CD4-positive, alpha-beta T cell treated with Interleukin-10 for 1 hour (primary cell): ENCODE measurements around the gene TEPSIN.

Experiments used
- DNase-seq: peaks from one replicate; pipeline ENCODE4 v3.0.0-alpha.2; 2020

Gene TEPSIN

GRCh38 chr17:81249223-81250040 lies 10.6 kb upstream of the TEPSIN start:
- DNase-seq = no peak

- DNase-seq = no peak
Measured at GRCh38 chr17:81248649-81249048, 9.8 kb upstream of the TEPSIN start.

DNA sequence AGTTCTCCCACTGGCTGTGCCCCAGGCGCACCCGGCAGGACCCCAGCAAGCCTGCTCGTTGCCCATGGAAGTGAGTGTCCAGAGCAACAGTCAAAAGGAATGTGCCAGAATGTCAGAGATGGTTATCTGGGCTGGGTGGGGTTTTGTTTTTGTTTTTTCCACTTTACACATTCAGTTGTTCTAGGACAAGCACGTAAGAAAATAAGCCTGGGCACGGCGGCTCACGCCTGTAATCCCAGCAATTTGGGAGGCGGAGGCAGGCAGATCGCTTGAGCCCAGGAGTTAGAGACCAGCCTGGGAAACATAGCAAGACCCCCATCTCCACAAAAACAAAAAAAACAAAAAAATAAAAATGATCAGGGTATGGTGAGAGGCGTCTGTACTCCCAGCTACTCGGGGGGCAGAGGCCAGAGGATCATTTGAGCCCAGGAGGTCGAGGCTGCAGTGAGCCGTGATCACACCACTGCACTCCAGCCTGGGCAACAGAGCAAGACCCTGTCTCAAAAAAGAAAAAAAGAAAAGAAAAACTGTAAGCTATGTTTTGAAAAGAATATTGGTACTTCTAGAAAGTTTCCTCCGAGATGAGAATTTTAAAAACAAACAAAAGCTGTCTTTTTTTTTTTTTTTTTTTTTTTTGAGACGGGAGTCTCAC lies 8.6 kb upstream of the TEPSIN start:
- DNase-seq = no peak

DNA sequence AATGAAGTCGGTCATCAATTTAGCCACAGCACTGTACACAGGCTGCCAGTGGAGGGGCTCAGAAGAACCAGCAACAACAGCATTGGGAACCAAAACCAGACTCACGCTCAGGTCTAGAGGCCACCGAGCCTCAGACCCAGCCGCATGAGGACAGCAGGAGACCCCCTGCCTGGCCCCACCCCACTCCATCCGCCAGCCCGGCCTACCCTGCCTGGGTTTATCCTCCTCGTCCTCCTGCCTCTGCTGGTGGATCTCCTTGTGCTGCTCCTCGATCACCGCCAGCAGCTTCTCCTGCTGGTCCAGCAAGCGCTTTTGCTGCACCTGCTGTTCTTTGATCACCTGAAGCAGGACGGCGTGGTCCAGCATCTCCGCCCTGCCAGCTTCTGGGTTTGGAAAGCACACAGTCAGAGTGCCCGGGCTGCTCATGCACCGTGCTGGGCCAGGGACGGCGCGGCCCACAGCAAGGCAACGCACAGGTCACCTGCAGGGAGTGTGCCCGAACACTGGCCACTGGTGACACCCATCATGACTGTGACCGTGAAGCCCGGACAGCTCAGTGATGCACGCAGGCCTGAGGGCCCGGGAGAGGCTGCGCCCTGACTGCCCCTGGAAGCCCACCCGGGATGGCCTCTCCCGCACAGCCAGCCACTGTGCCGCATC lies 8.0 kb upstream of the TEPSIN start:
- DNase-seq = no peak

DNA sequence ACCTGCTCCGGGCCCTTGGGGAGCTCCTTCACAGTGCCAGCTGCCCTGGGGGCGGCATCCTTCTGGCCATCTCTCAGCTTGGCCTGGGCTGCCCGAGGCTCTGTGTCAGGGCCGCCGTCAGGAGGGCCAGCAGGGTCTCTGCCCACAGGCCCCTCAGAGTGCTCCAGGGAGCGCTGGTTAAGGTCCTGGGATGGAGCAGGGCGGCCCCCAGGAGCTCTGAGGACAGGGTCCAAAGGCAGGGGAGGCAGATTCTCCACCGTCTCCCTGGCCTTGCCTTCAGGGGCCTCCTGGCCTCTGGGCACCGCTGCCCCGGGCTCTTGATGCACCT lies 7.5 kb upstream of the TEPSIN start:
- DNase-seq = no peak

GRCh38 chr17:81245665-81246342 lies 6.9 kb upstream of the TEPSIN start:
- no peak for DNase-seq

DNA sequence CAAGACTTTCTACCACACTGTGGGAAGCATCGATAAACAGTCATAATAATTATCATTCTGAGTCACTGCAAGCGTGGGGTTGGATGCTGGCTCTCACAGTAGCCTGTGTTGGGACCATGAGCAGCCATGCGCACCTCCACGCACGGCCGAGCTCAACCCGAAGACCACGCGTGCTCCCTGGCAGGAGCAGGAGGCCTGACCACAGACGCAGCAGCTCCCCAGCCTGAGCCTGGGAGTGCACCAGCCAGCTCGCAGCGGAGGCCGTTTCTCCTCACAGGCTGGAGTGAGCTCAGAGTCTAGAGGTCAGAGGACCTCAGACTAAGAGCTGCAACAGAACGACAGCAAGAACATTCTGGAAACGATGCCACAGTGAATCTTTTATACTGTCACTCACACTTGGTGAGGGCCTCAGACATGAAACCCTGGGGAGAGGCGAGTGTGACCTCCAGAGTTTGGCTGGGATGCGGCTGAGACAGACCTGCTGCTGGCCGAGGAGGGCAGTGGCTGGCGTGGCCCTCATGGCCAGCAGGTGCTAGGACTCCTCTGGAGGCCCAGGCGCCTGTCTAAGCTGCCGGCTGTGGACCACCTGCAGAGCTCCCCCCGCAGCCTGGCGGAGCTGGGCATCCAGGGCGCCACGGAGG lies 6.3 kb upstream of the TEPSIN start:
- DNase-seq = no peak

GRCh38 chr17:81244358-81245023 lies 5.6 kb upstream of the TEPSIN start:
- no peak for DNase-seq

DNA sequence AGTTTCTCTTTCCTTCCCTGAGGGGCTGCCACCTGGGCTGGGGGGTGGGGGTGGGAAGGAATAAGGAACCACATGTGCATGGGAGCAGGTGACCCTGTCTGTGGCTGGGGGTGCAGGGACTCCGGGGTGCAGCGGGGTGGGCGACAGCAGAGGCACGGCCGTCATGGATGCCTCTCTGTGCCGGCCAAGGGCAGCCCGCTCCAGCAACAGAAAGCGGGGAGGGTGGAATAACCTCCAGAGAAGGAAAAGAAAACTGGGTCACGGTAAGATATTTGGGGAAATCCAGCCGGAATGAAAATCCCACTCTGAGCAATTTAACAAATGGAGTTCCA lies 4.4 kb upstream of the TEPSIN start:
- no peak for DNase-seq

DNA sequence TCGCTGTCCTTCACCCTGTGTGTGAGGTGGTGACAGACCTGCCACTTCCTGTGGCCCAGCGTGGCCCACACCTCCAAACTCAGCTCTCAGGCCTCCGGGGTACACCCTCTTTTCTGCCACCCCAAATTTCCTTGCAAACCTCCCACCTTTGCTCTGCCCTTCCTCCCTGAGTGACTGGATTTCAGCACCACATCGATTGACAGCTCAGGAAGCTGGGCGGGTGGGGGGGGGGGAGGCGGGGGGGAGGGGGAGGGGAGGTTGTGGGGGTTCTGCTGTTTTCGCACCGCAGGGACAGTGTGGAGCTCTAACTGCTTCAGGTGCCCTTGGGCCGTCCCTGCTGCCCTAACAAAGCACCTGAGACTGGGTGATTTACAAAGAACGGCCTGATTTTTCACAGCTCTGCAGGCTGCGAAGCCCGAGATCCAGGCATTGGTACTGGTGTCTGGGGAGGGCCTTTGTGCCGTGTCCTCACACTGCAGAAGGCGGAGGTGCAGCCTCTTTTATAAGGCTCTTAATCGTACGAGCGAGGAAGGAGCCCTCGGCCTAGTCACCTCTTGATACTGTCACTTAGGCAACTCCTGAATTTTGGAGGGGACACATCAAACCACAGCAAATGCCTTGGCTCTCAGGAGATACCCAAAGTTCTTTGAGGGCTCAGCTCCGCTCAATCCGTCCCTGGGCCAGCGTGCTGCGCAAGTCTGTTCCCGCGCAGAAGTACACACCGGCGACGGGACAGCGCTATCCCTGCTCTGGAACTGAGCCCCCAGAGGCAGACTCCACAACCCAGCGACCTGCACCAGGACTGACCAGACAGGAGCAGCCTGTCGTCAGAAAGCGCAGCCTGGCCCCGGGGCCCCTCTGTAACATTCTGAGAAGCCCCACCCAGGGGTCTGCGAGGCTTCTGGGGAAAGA lies 3.8 kb upstream of the TEPSIN start:
- DNase-seq = no peak

DNA sequence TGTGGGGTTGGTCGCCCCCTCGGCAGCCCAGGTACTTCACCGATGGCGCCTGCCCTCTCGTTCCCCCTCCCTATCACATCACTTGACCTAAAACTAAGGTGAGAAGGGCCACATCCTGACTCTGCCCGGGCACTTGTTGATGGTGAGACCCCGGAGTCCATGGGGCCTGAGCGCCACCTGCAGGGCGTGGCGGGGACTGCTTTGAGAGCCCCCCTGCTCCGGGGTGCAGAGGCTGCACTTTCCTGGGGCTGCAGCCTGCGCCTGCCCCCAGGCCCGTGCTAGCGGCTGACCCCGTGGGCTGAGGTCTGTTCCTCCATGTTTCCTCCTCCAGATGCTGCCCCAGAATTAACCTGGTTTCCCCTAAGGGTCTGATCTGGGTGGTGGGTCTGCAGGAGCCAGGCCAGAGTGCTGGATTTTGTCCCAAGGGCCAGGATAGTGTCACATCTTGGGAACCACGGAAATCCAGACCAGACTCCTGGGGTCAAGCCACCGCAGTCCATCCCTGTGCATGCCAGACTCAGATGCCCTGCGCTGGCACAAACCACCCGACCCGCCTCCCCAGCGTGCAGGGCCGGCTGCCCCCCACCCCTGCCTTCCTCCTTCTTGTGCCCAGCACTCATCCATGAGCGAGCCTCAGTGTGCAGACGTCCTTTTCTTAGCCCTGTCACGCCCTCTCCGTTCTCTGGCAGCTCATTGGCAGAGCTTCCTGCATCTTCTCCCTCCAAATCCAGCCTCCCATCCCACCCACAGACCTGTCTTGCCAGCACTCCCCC lies 3.0 kb upstream of the TEPSIN start:
- DNase-seq = peak; percentile 66

GRCh38 chr17:81241203-81241602 lies 2.3 kb upstream of the TEPSIN start:
- no peak for DNase-seq

DNA sequence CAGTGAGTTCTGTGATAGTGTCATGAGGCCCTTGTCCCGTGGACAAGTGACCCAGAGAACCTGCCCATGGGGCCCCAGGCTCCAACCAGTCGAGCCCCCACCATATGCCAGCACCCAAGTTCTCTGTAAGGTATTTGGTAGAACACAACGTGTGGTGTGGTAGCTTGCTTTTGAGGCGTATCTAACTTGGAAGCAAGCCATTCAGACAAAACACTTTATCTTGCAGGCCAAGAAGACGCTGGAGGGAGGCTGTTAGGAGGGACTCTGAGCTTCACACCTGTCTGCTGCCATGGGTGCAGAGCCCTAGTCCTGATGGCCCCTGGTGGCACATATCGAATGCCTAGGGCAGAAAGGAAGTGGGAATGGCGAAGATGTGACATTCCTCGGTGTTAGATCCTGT lies 1.9 kb upstream of the TEPSIN start:
- no peak for DNase-seq

DNA sequence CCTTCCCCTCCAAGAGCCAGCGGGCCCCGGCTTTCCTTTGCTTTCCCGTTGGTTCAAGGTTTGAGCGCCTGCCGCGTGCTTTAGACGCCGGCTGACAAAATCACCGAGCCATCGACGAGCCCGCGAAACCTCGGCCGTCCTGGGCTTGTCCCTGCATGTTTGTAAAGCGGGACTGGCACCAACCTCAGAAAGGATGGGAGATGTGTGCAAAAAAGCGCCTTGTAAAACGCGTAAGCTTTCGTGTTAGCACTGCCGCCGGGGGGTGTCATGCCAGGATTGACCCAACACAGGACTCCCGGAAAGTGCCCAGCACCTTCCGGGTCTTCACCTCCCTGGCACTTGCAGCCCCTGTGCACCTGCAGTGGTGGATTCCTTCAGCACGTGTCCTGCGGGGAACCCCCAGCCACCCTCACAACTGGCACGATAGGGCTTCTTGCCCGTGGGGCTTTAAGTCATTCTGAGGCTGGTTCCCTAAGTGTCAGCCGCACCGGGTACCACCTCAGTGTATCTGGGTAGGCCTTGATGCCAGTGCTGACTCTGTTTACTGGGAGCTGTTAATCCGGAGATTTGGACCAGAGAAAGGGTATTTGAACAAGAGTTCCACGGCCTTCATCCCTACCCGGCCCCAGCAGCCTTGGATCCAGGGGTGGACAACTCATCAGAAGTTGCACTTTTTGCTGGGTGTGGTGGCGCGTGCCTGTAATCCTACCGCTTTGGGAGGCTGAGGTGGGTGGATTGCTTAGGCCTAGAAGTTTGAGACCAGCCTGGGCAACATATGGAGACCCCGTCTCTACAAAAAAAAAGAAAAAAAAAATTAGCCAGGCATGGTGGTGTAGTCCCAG lies 1.1 kb upstream of the TEPSIN start:
- DNase-seq = peak; percentile 37

- DNase-seq = no peak
Measured at GRCh38 chr17:81238490-81238814, 403 bp downstream of the TEPSIN start.

- DNase-seq = no peak
Measured at GRCh38 chr17:81237591-81238489, 1.0 kb downstream of the TEPSIN start.

GRCh38 chr17:81236784-81237183 lies 2.1 kb downstream of the TEPSIN start:
- no peak for DNase-seq

- no peak for DNase-seq
Measured at GRCh38 chr17:81235822-81236740, 2.8 kb downstream of the TEPSIN start.
